HG03442 (cell line): ENCODE results near the gene MAP7D2.

Experiments
- ATAC-seq: cut with Tn5 transposase; IDR thresholded peaks from one replicate; pipeline ENCODE4 v1.9.1; 2021; ENCODE audit warnings: mild to moderate bottlenecking, moderate library complexity; ENCODE audit not compliant: unreplicated experiment

Gene MAP7D2

DNA sequence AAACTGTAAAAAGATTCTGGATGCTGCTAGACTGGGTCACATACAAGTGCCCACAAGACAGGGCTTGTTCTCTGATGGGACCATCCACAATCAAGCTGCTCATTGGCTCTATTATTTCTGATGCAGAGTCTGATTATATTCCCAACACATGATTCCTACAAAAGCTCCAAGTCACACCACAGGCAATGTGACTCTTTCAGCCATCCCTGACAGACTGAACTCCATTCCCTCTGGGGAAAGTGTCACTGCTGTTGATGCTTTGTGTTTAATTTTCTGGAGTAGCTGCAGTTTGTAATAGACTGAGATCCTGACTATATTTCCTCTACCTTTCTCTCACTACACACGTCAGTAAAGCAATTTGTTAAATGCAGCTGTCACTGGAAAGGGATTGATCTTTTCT is 70.5 kb downstream of the MAP7D2 start:
- ATAC-seq, result no peak

DNA sequence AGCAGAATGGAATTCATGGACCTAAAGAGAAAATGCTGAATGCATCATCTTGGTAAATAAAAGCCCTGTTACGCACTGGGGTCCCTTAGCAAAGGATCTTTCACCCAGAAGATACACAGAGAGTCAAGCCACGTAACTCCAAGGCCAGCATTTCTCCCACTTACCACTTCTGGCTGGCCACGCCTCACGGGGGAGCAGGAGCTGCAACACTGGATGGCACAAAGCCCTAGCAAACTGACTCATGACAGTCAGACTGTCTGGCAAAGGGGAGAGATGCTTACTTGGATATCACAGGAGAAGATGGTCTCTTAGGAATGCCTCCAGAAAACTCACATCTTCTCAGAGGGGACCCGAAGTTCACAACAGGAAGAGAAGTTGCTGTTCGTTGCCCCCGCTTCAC is 74.5 kb downstream of the MAP7D2 start:
- ATAC-seq, result no peak

DNA sequence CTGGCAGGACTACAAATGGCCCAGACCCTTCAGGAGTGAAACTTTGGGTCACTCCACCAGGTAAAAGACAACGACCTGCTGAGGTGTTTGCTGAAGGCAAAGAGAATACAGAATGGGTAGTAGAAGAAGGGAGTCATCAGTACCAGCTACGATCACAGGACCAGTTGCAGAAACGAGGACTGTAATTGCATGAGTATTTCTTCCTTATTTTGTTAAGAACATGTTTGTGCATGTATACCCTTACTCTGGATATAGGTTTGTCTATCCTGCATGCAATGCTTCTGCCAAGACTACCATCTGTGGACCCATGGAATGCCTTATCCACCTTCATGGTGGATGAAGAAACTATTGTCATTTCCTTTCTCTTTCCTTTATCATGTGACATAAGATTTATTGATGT is 77.7 kb downstream of the MAP7D2 start:
- ATAC-seq, result no peak

GRCh38 chrX:20037186-20037585 is 79.5 kb downstream of the MAP7D2 start:
- no peak for ATAC-seq

GRCh38 chrX:20032201-20032600 is 84.5 kb downstream of the MAP7D2 start:
- ATAC-seq, result no peak

DNA sequence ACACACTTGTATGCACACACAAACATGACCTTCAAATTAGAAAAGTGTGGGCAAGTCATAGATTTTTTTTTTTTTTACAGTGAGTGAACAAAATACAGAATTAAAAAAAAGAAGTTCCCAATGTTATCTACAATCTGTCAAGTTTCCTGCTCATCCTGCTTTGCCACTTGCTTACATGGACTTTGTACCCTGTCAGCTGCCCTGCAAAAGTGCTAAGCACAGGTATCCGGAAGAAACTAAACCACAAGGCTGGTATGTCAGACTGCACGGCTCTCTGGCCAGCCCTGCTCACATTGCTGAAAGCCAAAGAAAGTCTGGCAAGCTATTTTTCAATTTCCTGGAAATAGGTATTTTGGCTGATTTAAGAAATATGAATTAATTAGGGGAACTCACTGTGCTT is 87.0 kb downstream of the MAP7D2 start:
- ATAC-seq, result no peak

DNA sequence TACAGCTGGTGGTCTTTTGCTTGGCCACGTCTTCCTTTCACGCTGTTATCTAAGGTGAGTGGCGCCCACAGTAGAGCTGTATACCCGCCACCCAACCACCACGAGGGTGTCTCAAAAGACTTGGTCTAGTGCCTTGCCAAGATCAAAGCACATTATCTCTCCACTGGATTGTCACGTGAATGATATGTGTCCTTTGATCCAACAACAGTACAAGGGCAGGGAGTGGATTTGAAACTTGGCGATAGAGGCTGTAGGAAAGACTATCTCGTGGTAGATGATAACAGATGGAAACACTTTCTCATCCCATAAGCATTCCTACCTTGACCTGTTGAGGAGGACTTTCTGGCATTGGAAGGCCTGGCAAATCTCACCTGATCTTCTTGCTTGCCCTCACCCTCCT is 88.1 kb downstream of the MAP7D2 start:
- no peak for ATAC-seq

- ATAC-seq, result no peak
Measured at GRCh38 chrX:20026278-20026677, 90.4 kb downstream of the MAP7D2 start.

- ATAC-seq, result no peak
Measured at GRCh38 chrX:20019672-20020365, 96.9 kb downstream of the MAP7D2 start.

DNA sequence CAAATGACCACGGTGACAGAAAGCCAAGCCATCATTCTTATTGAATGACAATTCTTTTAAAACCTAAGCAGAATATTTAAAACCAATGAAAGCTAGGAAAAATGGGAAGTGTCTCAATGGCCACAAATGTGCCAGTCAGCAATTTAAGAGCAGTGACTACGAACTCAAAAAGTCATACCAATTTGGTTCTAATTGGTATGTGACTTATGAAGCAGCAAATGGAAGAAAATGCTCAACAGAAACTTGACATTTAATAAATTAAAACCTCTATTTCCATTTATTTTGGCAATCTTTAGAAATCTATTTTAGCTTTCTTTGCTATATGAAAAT is 100.1 kb downstream of the MAP7D2 start:
- ATAC-seq, result no peak

GRCh38 chrX:20015945-20016615 is 100.6 kb downstream of the MAP7D2 start:
- ATAC-seq, result no peak

DNA sequence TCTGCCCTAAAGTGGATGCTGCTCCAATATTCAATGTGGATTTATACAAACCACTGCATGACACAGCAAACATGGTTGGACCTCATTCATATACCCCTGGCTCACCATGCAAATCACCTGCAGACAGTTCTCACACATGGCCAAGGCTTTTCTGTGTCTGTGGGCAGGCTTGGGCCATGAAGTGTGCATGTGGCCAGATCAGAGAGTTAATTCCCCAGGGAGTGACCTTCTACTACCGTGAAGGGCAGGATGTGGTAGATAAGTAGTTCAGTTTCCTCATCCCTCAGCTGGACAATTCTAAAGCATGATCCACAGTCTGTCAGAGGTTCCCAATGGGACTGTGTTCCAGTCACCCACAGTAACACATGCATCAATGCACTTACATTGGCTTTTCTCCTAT is 101.3 kb downstream of the MAP7D2 start:
- ATAC-seq, result no peak

DNA sequence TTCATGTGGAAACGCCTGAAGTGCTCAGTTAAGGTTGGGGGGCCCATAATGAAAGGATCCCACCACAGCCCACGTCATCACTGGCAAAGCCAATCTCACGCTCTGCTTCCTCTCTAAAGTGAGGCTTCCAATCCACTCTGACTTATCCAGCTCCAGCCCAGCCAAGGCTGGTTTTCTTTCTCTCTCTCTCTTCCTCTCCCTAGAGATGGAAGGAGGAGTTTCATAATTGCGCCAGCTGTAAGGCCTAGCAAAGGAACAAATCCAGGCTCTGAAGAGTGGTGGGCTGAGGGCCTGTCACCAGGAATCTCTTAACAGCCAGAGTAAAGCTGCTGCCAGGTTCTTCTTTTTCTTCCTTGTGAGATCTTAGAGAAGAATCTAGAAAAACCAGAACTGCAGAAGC is 105.1 kb downstream of the MAP7D2 start:
- ATAC-seq, result no peak

GRCh38 chrX:20007962-20008622 is 108.6 kb downstream of the MAP7D2 start:
- no peak for ATAC-seq

- ATAC-seq, result no peak
Measured at GRCh38 chrX:20005883-20006282, 110.8 kb downstream of the MAP7D2 start.

GRCh38 chrX:20001588-20001987 is 115.1 kb downstream of the MAP7D2 start:
- ATAC-seq, result no peak

GRCh38 chrX:19991350-19991718 is 125.4 kb downstream of the MAP7D2 start:
- no peak for ATAC-seq

DNA sequence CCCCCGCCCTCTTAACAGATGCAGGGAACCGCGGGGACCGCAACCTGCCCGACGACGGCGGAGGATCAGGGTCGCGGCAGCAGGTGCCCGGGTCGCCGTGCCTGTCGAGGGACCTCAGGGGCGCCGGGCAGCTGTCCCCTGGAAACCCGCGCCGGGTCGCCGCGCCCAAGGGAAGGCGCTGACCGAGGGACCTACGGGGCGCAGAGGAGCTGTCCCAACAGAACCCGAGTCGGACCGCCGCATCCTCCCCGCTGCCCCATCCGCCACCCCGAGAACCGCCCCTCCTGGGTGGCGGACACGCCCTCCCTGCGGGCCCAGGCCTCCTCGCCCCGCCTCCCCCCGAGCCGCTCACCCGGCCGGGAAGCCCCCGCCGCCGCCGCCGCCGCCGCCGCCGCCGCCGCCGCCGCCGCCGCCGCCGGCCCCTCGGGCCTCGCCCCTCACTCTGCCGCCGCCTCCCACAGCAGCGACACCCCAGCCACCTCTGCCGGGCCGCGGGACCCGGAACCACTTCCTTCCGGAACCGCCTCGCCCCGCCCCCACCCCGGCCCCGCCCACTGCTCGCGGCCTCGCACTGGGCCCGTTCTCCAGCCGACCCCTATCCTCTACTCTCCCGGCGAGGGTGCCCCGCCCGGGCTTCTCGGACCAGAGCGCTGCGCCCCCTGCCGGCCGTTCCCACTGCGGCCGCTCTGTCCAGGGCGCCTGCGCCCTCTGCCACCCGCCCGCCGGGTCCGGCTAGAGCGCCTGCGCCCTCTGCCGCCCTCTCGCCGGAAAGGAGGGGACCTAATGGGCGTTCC is 126.0 kb downstream of the MAP7D2 start, which contains the start of gene BCLAF3:
TSS of gene BCLAF3 (minus strand) at position 506 of the 794 bp plus-strand sequence. CDS start 20,797 bp downstream, outside the sequence.
- ATAC-seq, result peak; percentile 87

DNA sequence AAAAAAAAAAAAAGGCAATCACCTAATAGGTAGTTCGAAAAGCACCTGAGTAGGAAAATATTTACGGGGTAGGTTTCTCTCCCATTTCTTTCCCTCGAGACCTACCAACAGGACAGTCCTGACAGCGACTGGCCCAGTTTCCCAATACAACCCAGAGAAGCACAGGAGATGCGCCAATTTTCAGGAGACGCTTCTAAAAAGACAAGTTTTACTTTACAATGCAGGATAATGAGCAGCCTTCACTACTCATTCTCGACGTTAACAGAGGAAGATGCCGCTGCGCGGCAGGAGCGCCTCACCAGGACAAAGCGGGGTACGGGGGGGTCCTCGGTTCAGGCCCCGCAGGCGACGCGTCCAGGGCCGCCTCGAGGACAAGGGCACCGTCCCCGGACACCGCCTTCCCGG is 126.6 kb downstream of the MAP7D2 start:
- peak; percentile 26 for ATAC-seq

GRCh38 chrX:19987856-19988255 is 128.9 kb downstream of the MAP7D2 start:
- no peak for ATAC-seq

GRCh38 chrX:19986531-19986930 is 130.2 kb downstream of the MAP7D2 start:
- no peak for ATAC-seq
